ENCODE measurements around the gene TOP2A. TPM values are rescaled to one million over a fixed set of nuclear protein-coding genes. Genes with fewer than 3 reads are reported as not detected.
"Not testable (repeated sequence)": the region's sequence is repeated elsewhere in the genome, so short reads cannot be mapped to it uniquely, and the experiment has no call there.

Gene TOP2A
- total RNA-seq, 2 donors from 2014 or later = 324 to 425 TPM

GRCh38 chr17:40430272-40431230 lies 12.9 kb upstream of the TOP2A start:
- H3K36me3 Mint-ChIP-seq (ENCODE audit: insufficient read depth in 2 of 2) = no peaks in the 10 kb centered on the region
- H3K27ac Mint-ChIP-seq = no peak overlapping the region
- peaks cover 60% of the 10 kb centered on the region for H3K4me1 Mint-ChIP-seq (ENCODE audit: low read depth)
- H3K27me3 Mint-ChIP-seq (ENCODE audit: low read depth) = peaks cover 8% of the 10 kb centered on the region
- ATAC-seq (replicated peaks in 1 of 2) = no peak
- no peak for DNase-seq
- no peak overlapping the region for H3K4me3 Mint-ChIP-seq
- H3K9me3 Mint-ChIP-seq = no peaks in the 10 kb centered on the region

GRCh38 chr17:40427002-40427491 lies 9.4 kb upstream of the TOP2A start:
- Mint-ChIP-seq H3K27ac (no peak overlapping the region), H3K9me3 (no peaks in the 10 kb centered on the region), H3K4me3 (peak overlapping the region; percentile 0 to 16), H3K4me1 (ENCODE audit: low read depth) (peaks cover 53% of the 10 kb centered on the region), H3K27me3 (ENCODE audit: low read depth) (peaks cover 8% of the 10 kb centered on the region), H3K36me3 (ENCODE audit: insufficient read depth in 2 of 2) (no peaks in the 10 kb centered on the region)
- ATAC-seq (replicated peaks in 1 of 2) = peak; percentile 92
- peak; percentile 40 to 51 for DNase-seq

GRCh38 chr17:40425741-40426140 lies 8.0 kb upstream of the TOP2A start:
- ATAC-seq (replicated peaks in 1 of 2) = no peak
- H3K9me3 Mint-ChIP-seq = no peaks in the 10 kb centered on the region
- H3K4me3 Mint-ChIP-seq = no peak overlapping the region
- peak overlapping the region; percentile 65 for H3K27ac Mint-ChIP-seq
- no peaks in the 10 kb centered on the region for H3K36me3 Mint-ChIP-seq (ENCODE audit: insufficient read depth in 2 of 2)
- DNase-seq = no peak
- H3K4me1 Mint-ChIP-seq (ENCODE audit: low read depth) = peaks cover 43% of the 10 kb centered on the region
- peaks cover 8% of the 10 kb centered on the region for H3K27me3 Mint-ChIP-seq (ENCODE audit: low read depth)

GRCh38 chr17:40422990-40423633 lies 5.4 kb upstream of the TOP2A start:
- Mint-ChIP-seq H3K9me3 (no peaks in the 10 kb centered on the region), H3K4me1 (ENCODE audit: low read depth) (peaks cover 54% of the 10 kb centered on the region), H3K36me3 (ENCODE audit: insufficient read depth in 2 of 2) (no peaks in the 10 kb centered on the region), H3K27ac (no peak overlapping the region), H3K27me3 (ENCODE audit: low read depth) (peaks cover 5% of the 10 kb centered on the region), H3K4me3 (no peak overlapping the region)
- ATAC-seq (replicated peaks in 1 of 2) (no peak), DNase-seq (no peak)

- H3K4me3 Mint-ChIP-seq = peak overlapping the region; percentile 66 to 71
- no peaks in the 10 kb centered on the region for H3K9me3 Mint-ChIP-seq
- H3K27ac Mint-ChIP-seq = peak overlapping the region; percentile 28
- no peaks in the 10 kb centered on the region for H3K27me3 Mint-ChIP-seq (ENCODE audit: low read depth)
- DNase-seq = no peak
- H3K36me3 Mint-ChIP-seq (ENCODE audit: insufficient read depth in 2 of 2) = peaks cover 6 to 17% of the 10 kb centered on the region in 2 donors
- ATAC-seq (replicated peaks in 1 of 2) = no peak
- peaks cover 40% of the 10 kb centered on the region for H3K4me1 Mint-ChIP-seq (ENCODE audit: low read depth)
Measured at GRCh38 chr17:40419559-40420331, 2.0 kb upstream of the TOP2A start.

GRCh38 chr17:40418428-40418706 lies 671 bp upstream of the TOP2A start:
- ATAC-seq (replicated peaks in 1 of 2) (no peak), DNase-seq (no peak)
- H3K9me3 Mint-ChIP-seq = no peaks in the 10 kb centered on the region
- peak overlapping the region; percentile 21 for H3K27ac Mint-ChIP-seq
- peak overlapping the region; percentile 96 to 97 for H3K4me3 Mint-ChIP-seq
- no peaks in the 10 kb centered on the region for H3K27me3 Mint-ChIP-seq (ENCODE audit: low read depth)
- peaks cover 36% of the 10 kb centered on the region for H3K4me1 Mint-ChIP-seq (ENCODE audit: low read depth)
- peaks cover 6 to 20% of the 10 kb centered on the region in 2 donors for H3K36me3 Mint-ChIP-seq (ENCODE audit: insufficient read depth in 2 of 2)

DNA sequence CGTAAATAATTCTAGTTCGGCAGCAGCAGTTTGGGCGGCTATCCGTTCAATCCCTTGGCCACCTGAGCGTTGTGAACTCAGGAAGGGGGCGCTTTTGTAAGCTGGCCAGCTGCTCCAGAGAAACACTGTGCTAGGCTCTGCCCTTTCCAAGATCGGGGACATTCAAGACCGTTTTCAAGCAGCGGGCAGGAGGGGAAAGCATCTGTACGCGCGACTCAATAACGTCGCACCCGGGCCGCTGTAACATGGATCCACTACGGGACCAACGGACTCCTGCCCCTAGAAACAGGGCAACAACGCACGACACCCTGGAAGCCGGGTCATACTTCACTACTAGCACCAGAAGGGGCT lies 463 bp downstream of the TOP2A start:
- ATAC-seq (replicated peaks in 1 of 2) (peak in 1 of 2 donors; percentile 33), DNase-seq (no peak)
- Mint-ChIP-seq H3K27ac (no peak overlapping the region), H3K9me3 (no peaks in the 10 kb centered on the region), H3K36me3 (ENCODE audit: insufficient read depth in 2 of 2) (peaks cover 7 to 27% of the 10 kb centered on the region in 2 donors), H3K4me3 (peak overlapping the region; percentile 96 to 97), H3K4me1 (ENCODE audit: low read depth) (peaks cover 36% of the 10 kb centered on the region), H3K27me3 (ENCODE audit: low read depth) (no peaks in the 10 kb centered on the region)

DNA sequence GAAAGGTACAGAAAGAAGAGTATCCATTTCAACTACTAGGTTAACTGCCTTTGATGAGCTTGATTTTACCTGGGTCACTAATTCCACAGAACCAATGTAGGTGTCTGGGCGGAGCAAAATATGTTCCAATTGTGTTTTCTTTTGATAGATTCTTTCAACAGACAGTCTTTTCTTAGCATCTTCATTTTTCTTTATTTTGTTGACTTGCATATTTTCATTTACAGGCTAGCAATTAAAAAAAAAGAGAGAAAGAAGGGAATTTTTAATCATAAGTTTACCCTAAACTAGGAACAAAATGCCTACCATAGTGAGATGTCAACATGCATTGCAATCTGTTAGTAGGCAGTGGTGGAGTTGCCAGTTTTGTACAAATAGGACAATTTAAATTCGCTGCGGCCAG lies 1.0 kb downstream of the TOP2A start:
- Mint-ChIP-seq H3K9me3 (no peaks in the 10 kb centered on the region), H3K4me3 (peak overlapping the region; percentile 96 to 97), H3K27ac (no peak overlapping the region), H3K36me3 (ENCODE audit: insufficient read depth in 2 of 2) (peaks cover 7 to 32% of the 10 kb centered on the region in 2 donors), H3K27me3 (ENCODE audit: low read depth) (no peaks in the 10 kb centered on the region), H3K4me1 (ENCODE audit: low read depth) (peaks cover 36% of the 10 kb centered on the region)
- DNase-seq = no peak
- ATAC-seq (replicated peaks in 1 of 2) = no peak

DNA sequence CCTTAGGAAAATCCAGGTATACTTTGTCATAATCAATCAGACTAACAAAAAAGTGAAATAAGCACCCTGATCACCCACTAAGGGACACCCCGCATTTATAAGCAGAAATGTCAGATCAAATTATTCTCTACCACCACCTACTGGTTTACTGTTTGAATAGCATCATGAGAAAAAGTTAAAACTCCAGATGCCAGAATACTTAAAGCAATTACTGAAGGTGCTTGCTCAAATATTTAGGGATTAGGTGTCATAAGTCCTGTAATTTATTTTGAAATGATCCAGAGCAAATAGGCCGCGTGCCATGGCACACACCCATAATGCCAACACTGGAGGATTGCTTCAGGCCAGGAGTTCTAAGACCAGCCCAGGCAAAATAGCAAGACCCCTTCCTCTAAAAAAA lies 2.3 kb downstream of the TOP2A start:
- no peak for DNase-seq
- peak overlapping the region; percentile 60 to 70 for H3K4me3 Mint-ChIP-seq
- no peak for ATAC-seq (replicated peaks in 1 of 2)
- peaks cover 10 to 43% of the 10 kb centered on the region in 2 donors for H3K36me3 Mint-ChIP-seq (ENCODE audit: insufficient read depth in 2 of 2)
- H3K27ac Mint-ChIP-seq = no peak overlapping the region
- no peaks in the 10 kb centered on the region for H3K27me3 Mint-ChIP-seq (ENCODE audit: low read depth)
- H3K9me3 Mint-ChIP-seq = no peaks in the 10 kb centered on the region
- H3K4me1 Mint-ChIP-seq (ENCODE audit: low read depth) = peaks cover 36% of the 10 kb centered on the region

GRCh38 chr17:40414312-40414711 lies 3.4 kb downstream of the TOP2A start:
- H3K4me3 Mint-ChIP-seq; H3K27me3 Mint-ChIP-seq (ENCODE audit: low read depth); DNase-seq; H3K27ac Mint-ChIP-seq; ATAC-seq (replicated peaks in 1 of 2); H3K9me3 Mint-ChIP-seq: not testable (repeated sequence)
- Mint-ChIP-seq H3K36me3 (ENCODE audit: insufficient read depth in 2 of 2) (peaks cover 13 to 54% of the 10 kb centered on the region in 2 donors), H3K4me1 (ENCODE audit: low read depth) (peaks cover 31% of the 10 kb centered on the region)

DNA sequence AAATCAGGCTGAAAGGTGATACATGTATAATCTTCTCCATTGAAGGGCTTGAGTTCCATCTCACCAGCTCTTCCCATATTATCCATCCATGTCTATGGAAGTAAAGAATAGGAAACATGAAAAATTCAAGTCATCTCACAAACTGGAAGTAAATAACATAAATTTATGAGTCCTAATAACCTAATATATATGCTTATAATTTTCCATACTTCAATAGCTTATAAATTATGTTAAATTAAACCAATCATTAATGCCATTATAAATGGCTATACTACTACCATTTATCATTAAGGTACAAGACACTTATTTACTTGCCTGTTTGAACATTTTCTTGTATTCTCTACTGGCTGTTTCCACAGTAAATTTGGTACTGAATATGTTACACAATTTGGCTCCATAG lies 4.8 kb downstream of the TOP2A start:
- Mint-ChIP-seq H3K4me1 (ENCODE audit: low read depth) (peaks cover 17% of the 10 kb centered on the region), H3K36me3 (ENCODE audit: insufficient read depth in 2 of 2) (peaks cover 14 to 55% of the 10 kb centered on the region in 2 donors), H3K9me3 (no peaks in the 10 kb centered on the region), H3K27me3 (ENCODE audit: low read depth) (no peaks in the 10 kb centered on the region), H3K27ac (no peak overlapping the region), H3K4me3 (no peak overlapping the region)
- ATAC-seq (replicated peaks in 1 of 2) (no peak), DNase-seq (no peak)

DNA sequence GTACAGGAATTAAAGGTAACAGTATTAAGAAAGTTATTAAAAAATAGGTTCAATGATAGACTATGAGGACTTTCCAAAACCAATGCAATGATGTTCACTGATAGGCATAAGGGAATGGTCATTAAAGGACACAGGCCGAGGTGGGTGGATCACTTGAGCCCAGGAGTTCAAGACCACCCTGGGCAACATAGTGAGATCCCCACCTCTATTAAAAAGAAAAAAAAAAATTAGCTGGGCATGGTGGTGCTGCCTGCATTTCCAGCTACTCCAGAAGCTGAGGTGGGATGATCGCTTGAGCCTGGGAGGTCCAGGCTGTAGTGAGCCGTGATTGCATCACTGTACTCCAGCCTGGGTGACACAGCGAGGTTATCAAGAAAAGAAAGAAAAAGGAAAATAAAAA lies 5.9 kb downstream of the TOP2A start:
- Mint-ChIP-seq H3K36me3 (ENCODE audit: insufficient read depth in 2 of 2) (peaks cover 12 to 61% of the 10 kb centered on the region in 2 donors), H3K27ac (no peak overlapping the region), H3K27me3 (ENCODE audit: low read depth) (no peaks in the 10 kb centered on the region), H3K4me3 (no peak overlapping the region), H3K9me3 (no peaks in the 10 kb centered on the region), H3K4me1 (ENCODE audit: low read depth) (peaks cover 16% of the 10 kb centered on the region)
- DNase-seq (no peak), ATAC-seq (replicated peaks in 1 of 2) (no peak)

DNA sequence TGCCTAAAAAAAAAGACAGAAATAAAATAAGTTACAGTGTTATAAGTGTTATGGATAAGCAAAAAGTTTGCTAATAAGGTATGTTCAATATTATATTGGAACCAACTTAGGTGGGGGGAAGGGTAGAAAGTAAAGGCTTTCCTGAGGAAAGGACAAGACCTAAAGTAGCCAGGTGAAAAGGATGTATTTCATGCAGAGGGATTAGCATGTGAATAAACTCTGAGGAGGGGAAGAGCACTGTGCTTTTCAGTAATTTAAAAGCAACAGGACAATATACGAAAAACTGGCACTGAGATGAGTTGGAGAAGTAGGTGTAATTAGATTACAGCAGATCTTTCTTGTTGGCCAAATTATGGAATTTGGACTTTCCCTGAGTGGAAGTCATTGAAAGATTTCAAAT lies 7.6 kb downstream of the TOP2A start:
- H3K4me1 Mint-ChIP-seq (ENCODE audit: low read depth) = peaks cover under 1% of the 10 kb centered on the region
- ATAC-seq (replicated peaks in 1 of 2) = no peak
- no peak overlapping the region for H3K4me3 Mint-ChIP-seq
- H3K27me3 Mint-ChIP-seq (ENCODE audit: low read depth) = no peaks in the 10 kb centered on the region
- H3K9me3 Mint-ChIP-seq = no peaks in the 10 kb centered on the region
- H3K27ac Mint-ChIP-seq = no peak overlapping the region
- DNase-seq = no peak
- H3K36me3 Mint-ChIP-seq (ENCODE audit: insufficient read depth in 2 of 2) = peaks cover 10 to 57% of the 10 kb centered on the region in 2 donors

Measured in activated T-cell treated with anti-CD3 and anti-CD28 coated beads, Interleukin-2, amount 50 U/mL, for 72 hours (primary cell).